HG03103 (cell line): ENCODE results near the gene CASKIN2.

Source experiments
- ATAC-seq: cut with Tn5 transposase; IDR thresholded peaks from one replicate; pipeline ENCODE4 v1.9.1; 2021; ENCODE audit warnings: low read depth; ENCODE audit not compliant: unreplicated experiment

CASKIN2 gene, protein sequence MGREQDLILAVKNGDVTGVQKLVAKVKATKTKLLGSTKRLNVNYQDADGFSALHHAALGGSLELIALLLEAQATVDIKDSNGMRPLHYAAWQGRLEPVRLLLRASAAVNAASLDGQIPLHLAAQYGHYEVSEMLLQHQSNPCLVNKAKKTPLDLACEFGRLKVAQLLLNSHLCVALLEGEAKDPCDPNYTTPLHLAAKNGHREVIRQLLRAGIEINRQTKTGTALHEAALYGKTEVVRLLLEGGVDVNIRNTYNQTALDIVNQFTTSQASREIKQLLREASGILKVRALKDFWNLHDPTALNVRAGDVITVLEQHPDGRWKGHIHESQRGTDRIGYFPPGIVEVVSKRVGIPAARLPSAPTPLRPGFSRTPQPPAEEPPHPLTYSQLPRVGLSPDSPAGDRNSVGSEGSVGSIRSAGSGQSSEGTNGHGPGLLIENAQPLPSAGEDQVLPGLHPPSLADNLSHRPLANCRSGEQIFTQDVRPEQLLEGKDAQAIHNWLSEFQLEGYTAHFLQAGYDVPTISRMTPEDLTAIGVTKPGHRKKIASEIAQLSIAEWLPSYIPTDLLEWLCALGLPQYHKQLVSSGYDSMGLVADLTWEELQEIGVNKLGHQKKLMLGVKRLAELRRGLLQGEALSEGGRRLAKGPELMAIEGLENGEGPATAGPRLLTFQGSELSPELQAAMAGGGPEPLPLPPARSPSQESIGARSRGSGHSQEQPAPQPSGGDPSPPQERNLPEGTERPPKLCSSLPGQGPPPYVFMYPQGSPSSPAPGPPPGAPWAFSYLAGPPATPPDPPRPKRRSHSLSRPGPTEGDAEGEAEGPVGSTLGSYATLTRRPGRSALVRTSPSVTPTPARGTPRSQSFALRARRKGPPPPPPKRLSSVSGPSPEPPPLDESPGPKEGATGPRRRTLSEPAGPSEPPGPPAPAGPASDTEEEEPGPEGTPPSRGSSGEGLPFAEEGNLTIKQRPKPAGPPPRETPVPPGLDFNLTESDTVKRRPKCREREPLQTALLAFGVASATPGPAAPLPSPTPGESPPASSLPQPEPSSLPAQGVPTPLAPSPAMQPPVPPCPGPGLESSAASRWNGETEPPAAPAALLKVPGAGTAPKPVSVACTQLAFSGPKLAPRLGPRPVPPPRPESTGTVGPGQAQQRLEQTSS (N-terminal part only)

DNA sequence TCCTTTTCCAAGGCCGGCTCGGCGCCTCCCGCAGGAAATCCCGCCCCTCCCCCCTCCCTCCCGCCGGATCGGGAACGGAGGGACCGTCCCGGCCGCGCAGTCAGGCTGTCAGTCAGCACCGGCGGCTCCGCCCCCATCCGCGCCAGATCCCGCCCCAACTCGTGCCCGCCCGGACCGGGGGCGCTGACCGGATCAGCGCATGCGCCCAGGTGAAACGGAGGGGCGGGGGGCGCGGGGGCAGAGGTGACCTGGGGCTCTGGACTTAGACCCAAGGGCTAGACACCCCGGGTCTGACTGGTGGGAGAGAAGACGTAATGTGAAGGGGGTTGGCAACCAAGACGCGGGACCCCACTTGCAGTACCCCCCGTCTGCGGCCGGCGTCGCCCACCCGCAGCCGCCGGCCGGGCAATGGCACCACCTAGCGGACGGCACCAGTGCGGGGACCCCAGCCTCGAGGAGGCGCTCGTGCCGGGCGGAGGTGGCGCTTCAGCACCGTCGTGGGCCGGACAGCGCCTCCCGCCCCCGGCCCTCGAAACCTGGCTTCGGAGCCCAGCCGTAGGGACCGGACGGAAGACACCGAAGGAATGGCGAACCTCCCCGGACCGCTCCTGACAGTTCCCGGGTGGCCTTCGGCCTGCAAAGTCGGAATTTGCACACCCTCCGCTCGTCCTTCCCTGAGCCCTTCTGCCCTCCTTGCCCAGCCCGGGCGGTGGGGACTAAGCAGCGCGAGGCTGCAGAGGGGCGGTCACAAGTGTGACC is at the start of gene CASKIN2:
CASKIN2 (minus strand) TSS at position 42 of the 759 bp plus-strand sequence. CDS start 1,733 bp downstream, outside the sequence.
- ATAC-seq, result peak; percentile 34

DNA sequence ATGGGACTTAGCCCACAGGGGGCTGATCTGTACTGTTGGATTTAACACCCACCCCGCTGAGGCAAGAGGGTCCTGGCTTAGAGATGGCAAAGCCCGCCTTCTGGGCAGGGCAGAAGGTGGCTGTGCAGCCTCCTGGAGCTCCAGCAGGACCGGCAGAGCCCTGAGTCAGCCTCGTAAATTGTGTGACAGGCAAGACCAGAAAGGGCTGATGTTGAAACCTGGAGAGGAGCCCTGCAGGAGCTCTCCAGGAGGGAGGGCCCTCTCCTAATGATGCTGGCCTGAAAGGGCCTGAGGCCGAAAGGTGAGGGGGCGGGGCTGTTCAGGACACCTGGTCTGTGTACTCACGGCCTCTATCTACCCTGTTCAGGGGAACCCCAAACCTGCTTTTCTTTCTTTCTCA is 49.7 kb upstream of the CASKIN2 start:
- no peak for ATAC-seq

DNA sequence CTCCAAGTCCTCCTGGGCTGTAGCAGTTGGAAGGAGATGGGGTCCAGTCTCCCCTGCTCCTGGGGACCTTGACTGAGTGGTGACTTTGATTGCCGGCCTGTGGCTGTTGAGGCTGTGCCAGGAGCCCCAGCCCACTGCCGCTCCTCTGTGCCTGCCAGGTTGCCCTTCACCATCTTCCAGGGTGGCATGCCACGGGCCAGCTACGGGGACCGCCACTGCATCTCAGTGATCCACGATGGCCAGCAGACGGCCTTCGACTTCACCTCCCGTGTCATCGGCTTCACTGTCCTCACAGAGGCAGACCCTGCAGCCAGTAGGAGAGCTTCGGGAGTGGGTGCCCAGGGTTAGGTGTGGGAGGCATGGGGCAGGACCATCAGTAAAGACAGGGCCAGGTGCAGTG is 48.9 kb upstream of the CASKIN2 start:
- no peak for ATAC-seq

DNA sequence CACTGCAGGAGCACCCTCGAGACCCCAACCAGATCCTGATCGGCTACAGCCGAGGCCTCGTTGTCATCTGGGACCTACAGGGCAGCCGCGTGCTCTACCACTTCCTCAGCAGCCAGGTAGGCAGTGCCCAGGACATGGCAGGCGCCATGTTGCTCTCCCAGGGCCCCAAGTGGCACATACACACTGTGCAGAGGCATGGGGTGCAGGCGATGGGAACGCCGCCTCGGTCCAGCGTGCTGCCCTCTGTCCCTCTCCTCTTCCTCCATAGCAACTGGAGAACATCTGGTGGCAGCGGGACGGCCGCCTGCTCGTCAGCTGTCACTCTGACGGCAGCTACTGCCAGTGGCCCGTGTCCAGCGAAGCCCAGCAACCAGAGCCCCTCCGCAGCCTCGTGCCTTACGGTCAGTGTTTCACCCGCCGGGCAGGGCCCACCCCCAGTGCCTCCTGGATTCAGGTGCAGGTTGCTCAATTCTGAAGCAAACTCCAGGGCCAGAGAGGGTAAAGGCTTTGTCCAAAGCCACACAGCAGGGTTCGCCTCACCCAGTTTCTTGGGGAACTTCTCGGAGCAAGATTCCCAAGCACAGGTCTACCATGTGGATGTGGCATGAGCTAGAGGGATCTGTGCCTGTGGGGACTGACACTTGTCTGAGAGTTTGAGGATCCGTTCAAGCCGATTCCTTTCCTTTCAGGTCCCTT is 47.9 kb upstream of the CASKIN2 start:
- ATAC-seq, result no peak

DNA sequence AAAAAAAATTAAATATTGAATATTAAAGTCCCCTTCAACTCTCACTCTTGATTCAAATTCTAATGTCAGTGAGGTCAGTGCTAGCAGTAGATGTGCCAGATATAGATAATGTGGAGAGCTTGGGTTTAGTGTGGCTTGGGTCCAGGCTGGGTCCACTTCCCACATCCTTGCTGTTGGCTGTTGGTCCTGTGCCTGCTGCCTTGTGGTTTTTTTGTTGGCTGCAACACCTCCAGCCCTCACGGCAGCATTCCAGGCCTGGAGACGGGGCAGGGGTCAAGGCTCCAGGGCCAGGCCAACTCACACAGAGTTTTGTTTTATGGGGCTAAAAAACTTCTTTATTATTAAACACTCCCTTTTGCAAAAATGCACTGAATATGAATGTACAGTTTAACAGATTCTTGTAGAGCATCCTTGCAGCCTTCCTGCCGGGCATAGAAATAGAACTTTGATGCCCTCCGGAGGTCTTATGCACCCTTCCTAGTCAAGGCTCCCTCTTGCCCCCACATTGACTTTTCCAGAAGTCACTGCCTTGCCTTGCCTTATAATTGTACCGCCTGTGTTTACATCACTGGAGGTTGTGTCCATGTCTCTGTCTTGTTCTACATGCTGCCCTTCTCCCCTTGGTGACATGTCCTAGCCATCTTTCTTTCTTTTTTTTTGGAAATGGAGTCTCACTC is 46.7 kb upstream of the CASKIN2 start:
- no peak for ATAC-seq

DNA sequence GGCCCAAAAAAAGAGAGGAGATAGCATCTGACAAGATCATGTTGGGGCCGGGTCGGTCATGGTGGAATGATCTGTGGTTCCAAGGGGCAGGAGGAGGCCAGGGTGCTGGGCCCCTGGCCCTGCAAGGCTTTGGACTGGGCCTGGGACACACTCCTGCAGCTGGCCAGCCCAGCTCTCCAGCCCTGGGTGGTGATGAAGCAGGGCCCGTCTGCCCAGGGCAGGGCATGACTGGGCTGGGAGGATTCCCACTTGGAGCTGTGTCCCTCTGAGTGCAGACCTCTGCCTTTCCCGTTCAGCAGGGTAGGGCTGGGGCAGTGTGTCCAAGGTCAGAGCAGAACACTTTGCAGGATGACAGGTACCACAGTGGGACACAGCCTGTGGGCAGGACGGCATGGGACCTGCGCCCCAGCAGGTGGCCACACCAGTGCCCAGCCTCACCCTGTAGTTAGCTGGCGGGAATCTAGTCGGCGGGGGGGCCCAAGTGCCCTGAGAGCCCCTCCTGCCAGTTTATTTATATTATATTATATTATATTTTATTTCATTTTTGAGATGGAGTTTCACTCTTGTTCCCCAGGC is 44.7 kb upstream of the CASKIN2 start:
- ATAC-seq, result no peak

DNA sequence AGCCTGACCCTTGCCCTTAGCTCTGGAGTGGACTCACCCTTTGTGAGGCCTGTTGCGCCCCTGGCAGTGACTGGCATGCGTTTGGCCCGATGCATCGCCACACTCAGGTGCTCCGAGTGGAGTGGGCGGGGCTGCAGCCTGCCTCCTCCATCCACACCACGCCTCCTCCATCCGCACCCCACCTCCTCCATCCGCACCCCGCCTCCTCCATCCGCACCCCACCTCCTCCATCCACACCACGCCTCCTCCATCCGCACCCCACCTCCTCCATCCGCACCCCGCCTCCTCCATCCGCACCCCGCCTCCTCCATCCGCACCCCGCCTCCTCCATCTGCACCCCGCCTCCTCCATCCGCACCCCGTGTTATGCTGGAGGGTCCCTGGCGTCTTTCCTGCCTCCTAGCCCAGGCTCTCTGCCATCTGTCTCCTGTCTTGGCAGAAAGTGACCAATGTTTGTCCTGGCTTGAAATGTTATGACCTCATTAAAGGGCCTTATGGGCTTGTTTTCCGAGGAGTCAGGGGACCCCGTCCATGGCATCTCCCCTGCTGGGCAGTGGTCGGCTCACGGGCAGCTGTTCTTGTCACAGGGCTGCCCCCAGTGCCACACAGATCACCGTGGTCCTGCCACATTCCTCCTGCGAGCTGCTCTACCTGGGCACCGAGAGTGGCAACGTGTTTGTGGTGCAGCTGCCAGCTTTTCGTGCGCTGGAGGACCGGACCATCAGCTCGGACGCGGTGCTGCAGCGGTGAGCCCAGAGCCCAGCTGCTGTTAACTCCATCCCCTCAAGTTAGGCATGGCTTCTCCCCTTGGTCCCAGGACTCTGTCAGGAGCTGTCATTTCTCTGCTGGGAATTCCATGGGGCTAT is 43.6 kb upstream of the CASKIN2 start:
- no peak for ATAC-seq

DNA sequence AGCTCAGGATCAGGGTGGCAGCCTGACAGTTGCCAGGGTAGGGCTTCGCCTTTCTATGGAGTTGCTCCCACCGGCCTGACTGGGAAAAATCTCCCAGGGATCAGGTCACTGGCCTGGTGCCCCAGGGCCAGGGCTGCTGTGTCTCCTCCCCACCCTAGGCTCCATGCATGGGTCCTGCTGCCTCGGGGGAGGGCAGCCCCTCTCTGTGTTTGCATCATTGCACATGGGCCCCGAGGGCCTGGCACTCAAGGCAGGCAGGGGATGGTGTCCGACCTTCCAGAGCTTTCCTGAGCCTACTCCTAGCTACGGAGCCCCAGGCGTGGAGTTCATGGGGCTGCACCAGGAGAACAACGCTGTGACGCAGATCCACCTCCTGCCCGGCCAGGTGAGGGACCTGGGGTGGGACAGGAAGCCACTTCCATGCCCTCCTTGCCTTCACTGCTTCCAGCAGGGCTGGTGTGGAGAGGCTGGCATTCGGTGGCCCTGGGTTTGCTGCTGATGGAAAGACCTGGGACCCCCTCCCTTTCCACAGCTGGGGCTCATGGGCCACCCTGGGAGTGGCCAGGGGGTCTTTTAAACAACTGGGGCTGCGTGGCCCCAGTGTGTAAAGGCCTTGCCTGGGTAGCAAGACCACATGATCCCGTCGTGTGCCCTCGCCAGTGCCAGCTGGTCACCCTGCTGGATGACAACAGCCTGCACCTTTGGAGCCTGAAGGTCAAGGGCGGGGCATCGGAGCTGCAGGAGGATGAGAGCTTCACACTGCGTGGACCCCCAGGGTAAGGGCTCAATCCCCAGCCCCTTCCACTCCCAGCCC is 42.7 kb upstream of the CASKIN2 start:
- ATAC-seq, result no peak

DNA sequence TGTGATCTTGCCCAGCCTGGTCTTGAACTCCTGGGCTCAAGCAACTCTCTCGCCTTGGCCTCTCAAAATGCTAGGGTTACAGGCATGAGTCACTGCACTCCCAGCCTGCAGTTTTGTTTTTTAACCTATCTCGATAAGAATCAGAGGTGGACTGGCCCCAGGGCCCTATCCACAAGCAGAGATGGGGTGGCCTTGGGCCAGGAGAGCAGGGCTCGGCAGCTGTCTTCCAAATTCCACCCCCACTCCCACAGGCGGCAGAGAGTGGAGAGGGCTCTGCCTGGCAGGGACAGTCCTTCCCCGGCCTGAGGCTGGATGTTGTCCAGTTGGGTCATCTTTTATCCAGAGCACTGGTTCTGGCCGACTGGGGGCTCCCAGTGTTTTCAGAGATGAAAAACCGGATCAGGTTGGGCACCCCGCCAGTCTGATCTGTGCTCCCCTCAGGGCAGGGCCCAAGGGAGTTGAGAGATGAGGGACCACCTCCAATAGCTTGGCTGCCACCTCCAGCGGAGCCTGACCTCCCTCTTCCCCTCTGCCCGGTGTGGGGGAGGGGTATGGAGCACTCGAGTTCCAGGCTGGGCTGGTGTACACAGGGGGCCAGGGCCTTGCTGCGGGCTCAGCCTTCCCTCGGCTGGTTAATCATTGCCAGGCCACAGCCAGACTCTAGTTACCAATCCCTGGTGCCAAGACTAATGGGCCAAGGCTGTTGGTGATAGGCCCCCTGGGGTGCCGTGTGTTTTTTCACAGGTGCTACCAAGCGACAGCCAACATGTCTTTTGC is 41.9 kb upstream of the CASKIN2 start:
- no peak for ATAC-seq

DNA sequence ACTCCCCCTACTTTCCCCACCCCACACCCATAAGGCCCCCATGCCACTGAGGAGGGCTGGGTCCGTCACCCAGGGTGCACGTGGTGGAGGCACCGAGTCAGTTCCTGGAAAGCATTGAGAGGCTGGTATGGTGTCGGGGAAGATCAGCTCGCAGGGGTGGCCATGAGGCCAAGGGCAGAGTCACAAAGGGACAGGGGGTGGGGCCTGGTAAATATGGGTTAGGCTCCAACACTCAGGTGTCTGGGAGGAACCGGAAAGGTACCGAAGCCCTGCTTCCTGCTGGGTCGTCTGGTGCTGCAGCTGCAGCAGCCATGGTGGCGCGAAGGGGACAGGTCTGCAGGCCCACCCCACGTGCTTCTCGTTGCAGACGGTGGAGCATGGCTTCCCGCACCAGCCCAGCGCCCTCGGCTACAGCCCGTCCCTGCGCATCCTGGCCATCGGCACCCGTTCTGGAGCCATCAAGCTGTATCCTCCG is 40.4 kb upstream of the CASKIN2 start:
- ATAC-seq, result no peak

DNA sequence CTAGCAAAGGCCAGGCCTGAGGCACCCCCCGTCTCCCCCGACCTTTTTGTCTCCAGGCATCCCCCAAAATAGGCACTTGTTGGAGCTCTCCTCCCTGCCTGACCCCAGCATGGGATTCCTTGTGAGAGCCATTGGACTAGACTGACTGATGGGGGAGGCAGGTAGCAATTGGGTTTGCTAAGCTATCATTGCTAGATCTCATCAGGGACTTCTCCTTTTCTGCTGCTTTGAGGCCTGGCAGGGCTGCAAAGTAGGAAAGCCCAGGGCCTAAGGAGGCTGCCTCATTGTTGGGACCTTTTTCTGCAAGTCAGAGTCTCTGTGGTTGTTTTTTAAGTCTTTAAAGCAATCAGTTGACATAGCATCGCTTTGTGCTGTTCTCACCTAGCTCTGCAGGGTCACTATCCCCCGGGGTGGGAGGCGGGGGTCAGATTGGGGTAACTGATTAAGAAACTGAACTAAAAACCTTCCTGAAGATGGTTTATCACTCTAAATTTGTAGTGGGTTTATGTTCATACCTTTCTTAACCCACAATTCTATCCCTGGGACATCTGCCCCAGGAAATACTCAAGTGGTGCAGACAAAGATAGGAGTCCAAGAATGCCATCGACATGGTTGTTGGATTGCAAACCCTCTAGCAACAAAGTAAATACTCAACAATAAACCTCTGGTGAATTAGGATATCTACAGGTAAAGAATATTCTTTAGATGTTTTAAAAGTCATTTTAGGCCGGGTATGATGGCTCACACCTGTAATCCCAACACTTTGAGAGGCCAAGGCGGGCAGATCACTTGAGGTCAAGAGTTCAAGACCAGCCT is 38.2 kb upstream of the CASKIN2 start:
- ATAC-seq, result no peak

DNA sequence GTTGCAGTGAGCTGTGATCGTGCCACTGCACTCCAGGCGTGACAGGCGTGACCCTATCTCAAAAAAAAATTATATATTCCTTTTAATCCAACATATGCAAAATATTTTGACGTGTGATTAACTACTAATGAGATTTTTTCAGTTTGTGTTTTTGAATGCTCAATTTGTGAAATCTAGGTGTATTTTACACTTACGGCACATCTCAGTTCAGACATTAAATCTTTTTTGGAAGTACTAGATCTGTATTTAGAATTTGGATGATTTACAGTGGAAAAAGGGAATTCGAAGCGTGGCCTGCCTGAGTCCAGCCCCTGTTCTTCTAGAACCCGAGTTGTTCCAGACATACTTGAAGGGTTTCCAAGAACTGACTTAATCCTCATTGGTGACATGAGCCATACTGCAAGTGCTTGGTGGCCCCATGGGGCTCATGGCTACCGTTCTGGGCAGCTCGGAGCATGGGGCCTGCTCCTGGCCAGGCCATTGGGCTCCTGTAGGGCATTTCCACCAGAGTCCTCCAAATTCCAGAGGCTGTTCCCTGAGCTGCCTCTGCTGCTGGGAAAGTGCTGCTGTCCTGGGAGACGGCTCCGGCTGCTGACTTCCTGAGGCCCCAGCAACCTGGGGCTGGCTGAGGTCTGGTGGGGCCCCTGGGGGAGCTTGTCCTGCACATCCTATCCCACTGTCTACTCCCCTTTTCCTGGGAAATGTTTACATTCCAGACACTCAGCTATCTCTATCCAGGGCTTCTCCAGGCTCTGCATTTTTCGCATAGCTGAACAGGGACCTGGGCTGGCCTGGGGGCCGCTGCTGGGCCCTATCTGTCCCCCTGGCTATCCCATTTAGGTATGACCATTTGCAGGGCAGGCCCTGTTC is 37.3 kb upstream of the CASKIN2 start:
- no peak for ATAC-seq

DNA sequence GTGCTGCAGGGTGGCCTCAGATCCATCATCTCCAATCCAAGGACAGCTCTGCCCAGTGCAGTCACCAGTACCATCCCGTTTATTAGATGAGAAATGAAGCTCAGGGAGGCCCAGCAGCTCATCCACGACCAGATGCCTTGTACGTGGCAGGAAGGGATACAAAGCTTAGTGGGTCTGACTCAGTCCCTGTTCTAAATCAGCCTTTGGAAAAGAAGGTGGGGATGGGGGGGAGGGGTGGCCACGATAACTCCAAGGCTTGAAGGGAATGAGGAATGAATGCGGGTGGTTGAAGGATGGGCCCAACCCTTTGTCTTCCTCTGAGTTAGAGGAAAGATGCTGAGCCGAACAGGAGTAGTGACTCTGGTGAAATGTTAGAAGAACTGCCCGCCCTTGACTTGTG is 35.9 kb upstream of the CASKIN2 start:
- ATAC-seq, result no peak

DNA sequence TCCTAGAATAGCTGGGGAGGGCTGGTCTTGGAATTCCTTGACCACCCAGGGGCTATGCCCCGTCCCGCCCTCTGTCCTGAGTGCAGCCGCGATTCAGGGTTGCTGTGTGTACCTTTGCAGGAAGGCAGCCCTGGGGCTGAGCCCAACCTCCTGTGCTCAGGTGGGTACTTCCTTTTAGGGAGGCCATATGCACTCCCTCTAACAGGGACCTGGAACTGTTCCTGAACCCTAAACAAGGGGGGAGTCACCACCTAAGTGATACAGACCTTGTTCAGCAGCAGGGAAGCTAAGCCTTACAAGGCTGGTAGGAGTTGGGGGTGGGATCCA is 34.8 kb upstream of the CASKIN2 start:
- no peak for ATAC-seq
